ENCODE data around the gene PRKCZ.

PRKCZ gene

GRCh38 chr1:2103901-2104590, 53.8 kb downstream of the PRKCZ start:
- no peak for TF ChIP-seq TAF1 (IDR thresholded peaks at IDR 0.05; ENCODE audit: borderline replicate concordance, insufficient read depth, low read length)
- TF ChIP-seq FOXP2 (optimal IDR thresholded peaks at IDR 0.05; ENCODE audit: borderline replicate concordance, extremely low read depth, extremely low read length, insufficient read depth) = no peak
- no peak for TF ChIP-seq REST (IDR thresholded peaks at IDR 0.05; ENCODE audit: insufficient read depth in 1 of 2, low read depth in 2 of 2, low read length in 2 of 2)
- TF ChIP-seq POLR2AphosphoS5 (IDR thresholded peaks at IDR 0.05; ENCODE audit: low read depth, low read length) = no peak
- no peak for TF ChIP-seq SIN3A (IDR thresholded peaks at IDR 0.05; ENCODE audit: borderline replicate concordance, insufficient read depth, low read length)

DNA sequence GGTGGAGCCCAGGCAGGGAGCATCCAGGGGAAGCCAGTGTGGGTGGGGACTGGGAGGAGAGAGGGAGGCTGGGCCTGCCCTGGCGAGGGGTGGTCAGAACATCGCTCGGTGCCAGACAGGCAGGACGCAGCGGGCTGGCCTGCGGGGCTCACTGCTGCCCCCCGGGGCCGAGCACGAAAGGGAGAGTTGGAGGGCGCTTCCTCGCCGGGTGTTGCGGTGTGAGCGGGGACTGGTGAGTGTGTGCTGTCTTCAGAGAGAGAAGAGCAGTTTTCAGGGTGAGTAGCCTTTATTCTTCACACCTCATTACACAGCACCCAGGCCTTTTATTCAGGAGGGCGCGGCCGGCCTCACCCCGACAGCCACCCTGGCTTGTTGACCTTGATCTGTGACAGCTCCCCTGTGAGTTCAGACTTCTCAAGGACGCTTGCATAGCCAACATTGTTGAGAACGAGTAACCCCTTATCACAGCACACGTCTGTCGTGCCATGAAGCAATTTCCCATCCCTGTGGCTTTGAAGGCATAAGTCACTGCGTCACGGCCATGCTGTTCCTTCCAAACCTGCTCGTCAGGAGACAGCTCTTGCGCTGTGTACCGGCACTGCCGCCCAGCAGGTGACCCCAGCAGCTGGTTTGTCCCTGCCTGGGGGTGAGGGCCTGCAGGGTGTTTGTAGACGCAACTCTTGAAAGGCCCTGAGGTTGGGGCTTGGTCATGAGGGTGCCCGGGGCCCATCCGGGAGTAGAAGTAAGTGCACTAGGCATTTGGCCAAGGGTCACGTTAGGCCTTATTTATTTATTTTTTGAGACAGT, 54.6 kb downstream of the PRKCZ start:
- TF ChIP-seq POLR2AphosphoS5 (IDR thresholded peaks at IDR 0.05; ENCODE audit: low read depth, low read length) (no peak), REST (IDR thresholded peaks at IDR 0.05; ENCODE audit: insufficient read depth in 1 of 2, low read depth in 2 of 2, low read length in 2 of 2) (no peak), TAF1 (IDR thresholded peaks at IDR 0.05; ENCODE audit: borderline replicate concordance, insufficient read depth, low read length) (no peak), FOXP2 (optimal IDR thresholded peaks at IDR 0.05; ENCODE audit: borderline replicate concordance, extremely low read depth, extremely low read length, insufficient read depth) (no peak), SIN3A (IDR thresholded peaks at IDR 0.05; ENCODE audit: borderline replicate concordance, insufficient read depth, low read length) (no peak)

GRCh38 chr1:2105781-2106524, 55.7 kb downstream of the PRKCZ start:
- TF ChIP-seq POLR2AphosphoS5 (IDR thresholded peaks at IDR 0.05; ENCODE audit: low read depth, low read length) = no peak
- no peak for TF ChIP-seq FOXP2 (optimal IDR thresholded peaks at IDR 0.05; ENCODE audit: borderline replicate concordance, extremely low read depth, extremely low read length, insufficient read depth)
- TF ChIP-seq REST (IDR thresholded peaks at IDR 0.05; ENCODE audit: insufficient read depth in 1 of 2, low read depth in 2 of 2, low read length in 2 of 2) = no peak
- TF ChIP-seq SIN3A (IDR thresholded peaks at IDR 0.05; ENCODE audit: borderline replicate concordance, insufficient read depth, low read length) = no peak
- no peak for TF ChIP-seq TAF1 (IDR thresholded peaks at IDR 0.05; ENCODE audit: borderline replicate concordance, insufficient read depth, low read length)

DNA sequence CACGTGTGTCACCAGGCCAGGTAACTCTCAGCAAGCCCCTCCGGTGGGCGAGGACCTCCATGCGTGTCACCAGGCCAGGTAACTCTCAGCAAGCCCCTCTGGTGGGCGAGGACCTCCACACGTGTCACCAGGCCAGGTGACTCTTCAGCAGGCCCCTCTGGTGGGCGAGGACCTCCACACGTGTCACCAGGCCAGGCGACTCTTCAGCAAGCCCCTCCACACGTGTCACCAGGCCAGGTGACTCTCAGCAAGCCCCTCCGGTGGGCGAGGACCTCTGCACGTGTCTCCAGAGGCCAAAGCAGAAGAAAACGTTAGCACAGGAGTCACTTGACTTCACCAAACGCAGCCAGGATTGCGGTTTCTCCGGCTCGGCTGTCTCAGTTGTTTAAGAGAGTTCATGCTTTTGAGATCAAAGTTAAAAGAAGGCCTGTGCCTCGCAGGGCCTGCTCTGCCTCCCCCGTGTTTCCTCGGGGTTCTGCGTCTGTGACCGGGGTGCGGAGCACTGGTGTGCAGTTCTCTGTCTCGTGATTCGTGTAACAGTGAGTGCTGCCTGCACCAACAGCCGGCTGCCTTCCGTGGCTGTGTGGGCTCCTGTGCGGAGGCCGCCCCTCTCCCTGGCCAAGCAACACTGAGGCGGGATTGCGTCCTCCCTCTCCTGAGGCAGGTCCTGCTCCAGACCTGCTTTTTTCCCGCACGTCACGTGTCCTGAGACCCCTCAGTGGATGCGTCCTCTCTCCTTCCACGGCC, 56.6 kb downstream of the PRKCZ start:
- TF ChIP-seq TAF1 (IDR thresholded peaks at IDR 0.05; ENCODE audit: borderline replicate concordance, insufficient read depth, low read length) (no peak), FOXP2 (optimal IDR thresholded peaks at IDR 0.05; ENCODE audit: borderline replicate concordance, extremely low read depth, extremely low read length, insufficient read depth) (no peak), REST (IDR thresholded peaks at IDR 0.05; ENCODE audit: insufficient read depth in 1 of 2, low read depth in 2 of 2, low read length in 2 of 2) (no peak), SIN3A (IDR thresholded peaks at IDR 0.05; ENCODE audit: borderline replicate concordance, insufficient read depth, low read length) (no peak), POLR2AphosphoS5 (IDR thresholded peaks at IDR 0.05; ENCODE audit: low read depth, low read length) (no peak)

Measured in PFSK-1 (cell line).